Measurements from ENCODE around the gene TCF7L2.

Gene TCF7L2

DNA sequence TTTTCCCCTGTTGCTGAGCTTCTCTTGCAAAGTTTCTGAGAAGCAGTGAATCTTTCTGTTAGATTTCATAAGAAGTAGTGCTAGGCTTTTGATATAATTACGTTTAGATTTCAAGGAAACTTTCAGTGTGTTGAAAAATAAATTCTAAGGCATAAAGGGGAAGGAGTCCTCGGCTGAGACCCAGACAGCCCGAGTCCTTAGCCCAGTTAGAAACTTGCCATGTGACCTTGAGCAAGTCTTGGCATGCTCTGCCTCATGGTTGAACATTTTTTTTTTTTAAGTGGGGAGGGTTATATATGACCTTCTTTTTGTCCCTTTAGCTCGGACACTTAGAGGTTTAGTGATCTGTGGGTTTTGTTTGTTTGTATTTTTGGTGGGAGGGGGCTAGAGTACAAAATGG is 117.5 kb downstream of the TCF7L2 start:
- TF ChIP-seq POLR2AphosphoS5 (IDR thresholded peaks at IDR 0.05; ENCODE audit: low read depth, low read length): no peak
- no peak for TF ChIP-seq FOXP2 (optimal IDR thresholded peaks at IDR 0.05; ENCODE audit: borderline replicate concordance, extremely low read depth, extremely low read length, insufficient read depth)
- no peak for TF ChIP-seq TAF1 (IDR thresholded peaks at IDR 0.05; ENCODE audit: borderline replicate concordance, insufficient read depth, low read length)
- TF ChIP-seq, protein P1, sequence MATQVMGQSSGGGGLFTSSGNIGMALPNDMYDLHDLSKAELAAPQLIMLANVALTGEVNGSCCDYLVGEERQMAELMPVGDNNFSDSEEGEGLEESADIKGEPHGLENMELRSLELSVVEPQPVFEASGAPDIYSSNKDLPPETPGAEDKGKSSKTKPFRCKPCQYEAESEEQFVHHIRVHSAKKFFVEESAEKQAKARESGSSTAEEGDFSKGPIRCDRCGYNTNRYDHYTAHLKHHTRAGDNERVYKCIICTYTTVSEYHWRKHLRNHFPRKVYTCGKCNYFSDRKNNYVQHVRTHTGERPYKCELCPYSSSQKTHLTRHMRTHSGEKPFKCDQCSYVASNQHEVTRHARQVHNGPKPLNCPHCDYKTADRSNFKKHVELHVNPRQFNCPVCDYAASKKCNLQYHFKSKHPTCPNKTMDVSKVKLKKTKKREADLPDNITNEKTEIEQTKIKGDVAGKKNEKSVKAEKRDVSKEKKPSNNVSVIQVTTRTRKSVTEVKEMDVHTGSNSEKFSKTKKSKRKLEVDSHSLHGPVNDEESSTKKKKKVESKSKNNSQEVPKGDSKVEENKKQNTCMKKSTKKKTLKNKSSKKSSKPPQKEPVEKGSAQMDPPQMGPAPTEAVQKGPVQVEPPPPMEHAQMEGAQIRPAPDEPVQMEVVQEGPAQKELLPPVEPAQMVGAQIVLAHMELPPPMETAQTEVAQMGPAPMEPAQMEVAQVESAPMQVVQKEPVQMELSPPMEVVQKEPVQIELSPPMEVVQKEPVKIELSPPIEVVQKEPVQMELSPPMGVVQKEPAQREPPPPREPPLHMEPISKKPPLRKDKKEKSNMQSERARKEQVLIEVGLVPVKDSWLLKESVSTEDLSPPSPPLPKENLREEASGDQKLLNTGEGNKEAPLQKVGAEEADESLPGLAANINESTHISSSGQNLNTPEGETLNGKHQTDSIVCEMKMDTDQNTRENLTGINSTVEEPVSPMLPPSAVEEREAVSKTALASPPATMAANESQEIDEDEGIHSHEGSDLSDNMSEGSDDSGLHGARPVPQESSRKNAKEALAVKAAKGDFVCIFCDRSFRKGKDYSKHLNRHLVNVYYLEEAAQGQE (IDR thresholded peaks at IDR 0.05; ENCODE audit: insufficient read depth in 1 of 2, low read depth in 2 of 2, low read length in 2 of 2): no peak
- TF ChIP-seq SIN3A (IDR thresholded peaks at IDR 0.05; ENCODE audit: borderline replicate concordance, insufficient read depth, low read length): no peak

DNA sequence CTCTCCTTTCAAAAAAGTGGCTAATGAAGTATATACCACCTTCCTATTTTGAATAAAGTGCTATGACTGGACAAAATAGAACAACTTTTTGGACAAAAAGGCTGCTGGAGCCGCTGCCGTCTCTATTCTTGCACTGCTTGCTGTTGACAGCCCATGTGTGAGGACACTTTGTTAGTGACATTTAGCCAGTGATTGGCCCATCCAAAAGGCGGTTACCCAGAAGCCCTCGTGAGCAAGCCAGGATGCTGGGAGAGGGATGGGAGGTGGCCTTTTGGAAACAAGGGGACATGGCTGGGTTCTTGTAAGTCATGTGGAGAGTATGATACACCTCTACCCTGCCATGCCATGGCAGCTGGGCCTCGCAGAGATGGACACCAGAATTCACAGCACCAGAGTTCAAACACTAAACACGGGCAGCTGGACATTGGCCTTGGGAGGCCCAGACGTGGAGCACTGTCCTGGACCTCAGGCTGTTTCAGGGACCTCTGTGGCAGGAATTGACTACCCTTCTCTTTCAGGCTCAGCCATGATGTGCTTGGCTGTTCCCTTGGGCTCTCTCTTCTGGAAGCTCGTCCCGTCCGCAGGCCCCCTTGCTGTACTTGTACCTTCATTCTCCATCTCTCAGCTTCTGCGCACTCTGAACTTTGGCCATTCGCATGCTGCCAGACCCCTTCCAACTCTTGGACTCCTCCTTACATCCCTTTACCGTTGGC is 118.3 kb downstream of the TCF7L2 start:
- no peak for TF ChIP-seq SIN3A (IDR thresholded peaks at IDR 0.05; ENCODE audit: borderline replicate concordance, insufficient read depth, low read length)
- no peak for TF ChIP-seq TAF1 (IDR thresholded peaks at IDR 0.05; ENCODE audit: borderline replicate concordance, insufficient read depth, low read length)
- TF ChIP-seq POLR2AphosphoS5 (IDR thresholded peaks at IDR 0.05; ENCODE audit: low read depth, low read length): peak; percentile 30; the same call in 1 of the 2 replicates
- TF ChIP-seq, protein P1 (IDR thresholded peaks at IDR 0.05; ENCODE audit: insufficient read depth in 1 of 2, low read depth in 2 of 2, low read length in 2 of 2): no peak
- TF ChIP-seq FOXP2 (optimal IDR thresholded peaks at IDR 0.05; ENCODE audit: borderline replicate concordance, extremely low read depth, extremely low read length, insufficient read depth): no peak

DNA sequence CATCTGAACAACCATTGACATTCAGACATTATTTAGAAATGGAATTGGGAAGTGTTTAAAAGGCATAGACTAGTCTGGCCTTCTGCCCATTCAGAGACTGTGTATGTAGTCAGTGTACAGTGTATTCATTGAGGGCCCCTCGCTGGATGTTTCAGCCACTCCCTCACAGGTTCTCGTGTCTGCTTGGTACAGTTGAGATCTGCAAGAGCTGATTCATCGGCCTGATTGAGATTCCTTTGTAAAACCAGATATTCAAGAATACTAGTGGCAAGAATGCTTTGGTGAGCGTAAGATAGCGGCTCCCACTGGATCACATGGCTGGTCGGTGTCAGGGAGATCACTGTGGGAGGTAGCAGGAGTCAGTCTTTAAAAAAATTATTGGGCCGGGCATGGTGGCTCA is 119.5 kb downstream of the TCF7L2 start:
- no peak for TF ChIP-seq POLR2AphosphoS5 (IDR thresholded peaks at IDR 0.05; ENCODE audit: low read depth, low read length)
- no peak for TF ChIP-seq SIN3A (IDR thresholded peaks at IDR 0.05; ENCODE audit: borderline replicate concordance, insufficient read depth, low read length)
- TF ChIP-seq, protein P1 (IDR thresholded peaks at IDR 0.05; ENCODE audit: insufficient read depth in 1 of 2, low read depth in 2 of 2, low read length in 2 of 2): no peak
- TF ChIP-seq FOXP2 (optimal IDR thresholded peaks at IDR 0.05; ENCODE audit: borderline replicate concordance, extremely low read depth, extremely low read length, insufficient read depth): no peak
- no peak for TF ChIP-seq TAF1 (IDR thresholded peaks at IDR 0.05; ENCODE audit: borderline replicate concordance, insufficient read depth, low read length)

DNA sequence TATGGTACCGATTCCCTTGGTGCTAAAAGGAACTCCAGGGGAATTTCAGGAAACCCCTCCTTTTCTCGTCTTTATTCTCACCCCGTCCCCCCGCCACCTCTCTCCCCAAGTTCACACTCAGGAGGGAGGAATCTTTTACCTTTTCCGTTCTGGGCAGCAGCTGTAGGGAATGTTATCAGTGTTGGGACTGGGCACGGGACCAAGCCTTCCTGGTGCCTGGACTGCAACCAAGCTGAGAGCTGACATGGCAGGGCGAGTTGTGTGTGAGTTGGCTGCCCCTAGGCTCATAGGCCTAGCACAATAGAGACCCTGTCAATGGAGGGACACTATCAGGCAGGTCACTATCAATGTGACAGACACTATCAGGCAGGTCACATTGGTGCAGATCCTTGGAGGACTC is 121.4 kb downstream of the TCF7L2 start:
- TF ChIP-seq TAF1 (IDR thresholded peaks at IDR 0.05; ENCODE audit: borderline replicate concordance, insufficient read depth, low read length) (no peak), SIN3A (IDR thresholded peaks at IDR 0.05; ENCODE audit: borderline replicate concordance, insufficient read depth, low read length) (no peak), FOXP2 (optimal IDR thresholded peaks at IDR 0.05; ENCODE audit: borderline replicate concordance, extremely low read depth, extremely low read length, insufficient read depth) (no peak), POLR2AphosphoS5 (IDR thresholded peaks at IDR 0.05; ENCODE audit: low read depth, low read length) (no peak)
- TF ChIP-seq, protein P1 (IDR thresholded peaks at IDR 0.05; ENCODE audit: insufficient read depth in 1 of 2, low read depth in 2 of 2, low read length in 2 of 2): no peak

Data from PFSK-1 (cell line).